ENCODE measurements around the gene CYP27B1.

Gene CYP27B1

GRCh38 chr12:57755194-57755453 lies 11.8 kb downstream of the CYP27B1 start:
- H3K4me1 ChIP-seq (ENCODE audit: low read length) = peaks cover 31% of the 10 kb centered on the region
- peaks cover 23% of the 10 kb centered on the region for H3F3A ChIP-seq (ENCODE audit: insufficient read depth, low read length)
- H3K36me3 ChIP-seq (replicated peaks; ENCODE audit: insufficient read depth, low read length) = no peaks in the 10 kb centered on the region; the same call in 1 of the 2 replicates
- no peak overlapping the region for H3K9ac ChIP-seq (ENCODE audit: low read length)
- peaks cover 30% of the 10 kb centered on the region for H3K79me2 ChIP-seq (ENCODE audit: low read length)
- H3K9me3 ChIP-seq (replicated peaks; ENCODE audit: insufficient read depth, low read length) = no peaks in the 10 kb centered on the region
- H3K4me3 ChIP-seq (ENCODE audit: low read length) = peak overlapping the region; percentile 73; the same call in 1 of the 2 replicates
- no peak overlapping the region for H3K4me2 ChIP-seq (ENCODE audit: low read depth, low read length)
- H3K27me3 ChIP-seq (replicated peaks; ENCODE audit: insufficient read depth, low read length) = no peaks in the 10 kb centered on the region
- TF ChIP-seq EZH2phosphoT487 (IDR thresholded peaks at IDR 0.05; ENCODE audit: low read length) = no peak
- no peak for TF ChIP-seq EZH2 (optimal IDR thresholded peaks at IDR 0.05; ENCODE audit: low read depth, low read length)
- no peak for TF ChIP-seq CTCF (IDR thresholded peaks at IDR 0.05; ENCODE audit: low read length)
- DNase-seq = no peak
- no peak overlapping the region for H3K27ac ChIP-seq (ENCODE audit: low read length)
- no peaks in the 10 kb centered on the region for H3K9me2 ChIP-seq (replicated peaks; ENCODE audit: insufficient read depth, low read length)
- no peaks in the 10 kb centered on the region for H4K20me1 ChIP-seq (ENCODE audit: insufficient read depth, low read length)
- no peak overlapping the region for H2AFZ ChIP-seq (ENCODE audit: low read length)

GRCh38 chr12:57754411-57755193 lies 12.3 kb downstream of the CYP27B1 start, which contains the start of gene MARCHF9:
TSS of gene MARCHF9 (plus strand) at chr12:57755103. CDS start at chr12:57755529, 426 bp downstream.
- Histone ChIP-seq H3K9me3 (replicated peaks; ENCODE audit: insufficient read depth, low read length) (no peaks in the 10 kb centered on the region), H3K27ac (ENCODE audit: low read length) (peak within 1 kb of the TSS; percentile 65; the same call in 1 of the 2 replicates), H3K9me2 (replicated peaks; ENCODE audit: insufficient read depth, low read length) (no peaks in the 10 kb centered on the region), H3K4me3 (ENCODE audit: low read length) (peak within 1 kb of the TSS; percentile 73), H3K4me1 (ENCODE audit: low read length) (peaks cover 31% of the 10 kb centered on the region), H3K27me3 (replicated peaks; ENCODE audit: insufficient read depth, low read length) (no peaks in the 10 kb centered on the region), H3K9ac (ENCODE audit: low read length) (peak within 1 kb of the TSS; percentile 64; the same call in 1 of the 2 replicates), H3F3A (ENCODE audit: insufficient read depth, low read length) (peaks cover 23% of the 10 kb centered on the region), H3K4me2 (ENCODE audit: low read depth, low read length) (peak within 1 kb of the TSS; percentile 96), H3K79me2 (ENCODE audit: low read length) (peaks cover 34% of the 10 kb centered on the region), H4K20me1 (ENCODE audit: insufficient read depth, low read length) (no peaks in the 10 kb centered on the region), H3K36me3 (replicated peaks; ENCODE audit: insufficient read depth, low read length) (no peaks in the 10 kb centered on the region; the same call in 1 of the 2 replicates), H2AFZ (ENCODE audit: low read length) (peak within 1 kb of the TSS; percentile 82)
- TF ChIP-seq CTCF (IDR thresholded peaks at IDR 0.05; ENCODE audit: low read length) = no peak
- no peak for TF ChIP-seq EZH2phosphoT487 (IDR thresholded peaks at IDR 0.05; ENCODE audit: low read length)
- TF ChIP-seq EZH2 (optimal IDR thresholded peaks at IDR 0.05; ENCODE audit: low read depth, low read length) = no peak
- peak; percentile 89 for DNase-seq

- Histone ChIP-seq H3K79me2 (ENCODE audit: low read length) (peaks cover 41% of the 10 kb centered on the region), H3F3A (ENCODE audit: insufficient read depth, low read length) (peaks cover 23% of the 10 kb centered on the region), H3K4me3 (ENCODE audit: low read length) (peak overlapping the region; percentile 67; the same call in 1 of the 2 replicates), H2AFZ (ENCODE audit: low read length) (peak overlapping the region; percentile 82; the same call in 1 of the 2 replicates), H3K27ac (ENCODE audit: low read length) (no peak overlapping the region; the same call in 1 of the 2 replicates), H3K36me3 (replicated peaks; ENCODE audit: insufficient read depth, low read length) (peaks cover 4% of the 10 kb centered on the region; the same call in 1 of the 2 replicates), H3K4me2 (ENCODE audit: low read depth, low read length) (peak overlapping the region; percentile 95), H3K27me3 (replicated peaks; ENCODE audit: insufficient read depth, low read length) (no peaks in the 10 kb centered on the region), H3K9me2 (replicated peaks; ENCODE audit: insufficient read depth, low read length) (no peaks in the 10 kb centered on the region), H4K20me1 (ENCODE audit: insufficient read depth, low read length) (no peaks in the 10 kb centered on the region), H3K4me1 (ENCODE audit: low read length) (peaks cover 31% of the 10 kb centered on the region), H3K9me3 (replicated peaks; ENCODE audit: insufficient read depth, low read length) (no peaks in the 10 kb centered on the region), H3K9ac (ENCODE audit: low read length) (no peak overlapping the region)
- TF ChIP-seq CTCF (IDR thresholded peaks at IDR 0.05; ENCODE audit: low read length) = no peak
- TF ChIP-seq EZH2phosphoT487 (IDR thresholded peaks at IDR 0.05; ENCODE audit: low read length) = no peak
- TF ChIP-seq EZH2 (optimal IDR thresholded peaks at IDR 0.05; ENCODE audit: low read depth, low read length) = no peak
- DNase-seq = no peak
These were observed 13.0 kb downstream of the CYP27B1 start for GRCh38 chr12:57753756-57754337.
